Natural killer cell treated with Interleukin-12 subunit alpha and Interleukin-12 subunit beta and Interleukin-15 and Interleukin-18, amount 100 ng/mL, for 72 hours (primary cell): Measurements from ENCODE around the gene YWHAE. TPM values are rescaled to one million over a fixed set of nuclear protein-coding genes. Genes with fewer than 3 reads are reported as not detected.
A peak's percentile ranks its signal among the peaks of the same experiment; 100 is the strongest.
"Not testable (repeated sequence)": the region's sequence is repeated elsewhere in the genome, so short reads cannot be mapped to it uniquely, and the experiment has no call there.

ENCODE experiments used
- ATAC-seq, 2 donors: fragments of 150-1000 bp; cut with Tn5 transposase in 1 of 2; sonication (Bioruptor Pico), chemical (Tn5 transposase) in 1 of 2; 2 replicates each; pipeline ENCODE4 v1.10.0; 2021
- DNase-seq: peaks from one replicate; pipeline ENCODE4 v3.0.0; 2022; ENCODE audit warnings: low spot score
- H3K27ac Mint-ChIP-seq, 2 donors: 1 replicate in 1 of 2; 2 replicates in 1 of 2; pipeline ENCODE4 v1.8.0; 2022; ENCODE audit warnings: mixed read lengths in 2 of 2, mild to moderate bottlenecking in 1 of 2, moderate library complexity in 1 of 2
- H3K27me3 Mint-ChIP-seq, 2 donors: 1 replicate in 1 of 2; 2 replicates in 1 of 2; pipeline ENCODE4 v1.8.0; 2022; ENCODE audit warnings: mixed read lengths in 2 of 2
- H3K36me3 Mint-ChIP-seq: one replicate; pipeline ENCODE4 v1.8.0; 2022; ENCODE audit warnings: mixed read lengths
- H3K4me1 Mint-ChIP-seq, 2 donors: 1 replicate in 1 of 2; 2 replicates in 1 of 2; pipeline ENCODE4 v1.8.0; 2022; ENCODE audit warnings: low read depth in 2 of 2, mixed read lengths in 2 of 2, mild to moderate bottlenecking in 1 of 2
- H3K4me3 Mint-ChIP-seq: one replicate; pipeline ENCODE4 v1.8.0; 2022; ENCODE audit warnings: mixed read lengths
- H3K9me3 Mint-ChIP-seq: 2 replicates; pipeline ENCODE4 v1.8.0; 2022; ENCODE audit warnings: mixed read lengths
- total RNA-seq, 2 donors: library from RNA; stranded (reverse); gene quantifications; one replicate each; pipeline ENCODE4 v1.2.3, GENCODE V29; 2022

YWHAE gene
- total RNA-seq, 2 donors from 2014 or later = 365 to 407 TPM

DNA sequence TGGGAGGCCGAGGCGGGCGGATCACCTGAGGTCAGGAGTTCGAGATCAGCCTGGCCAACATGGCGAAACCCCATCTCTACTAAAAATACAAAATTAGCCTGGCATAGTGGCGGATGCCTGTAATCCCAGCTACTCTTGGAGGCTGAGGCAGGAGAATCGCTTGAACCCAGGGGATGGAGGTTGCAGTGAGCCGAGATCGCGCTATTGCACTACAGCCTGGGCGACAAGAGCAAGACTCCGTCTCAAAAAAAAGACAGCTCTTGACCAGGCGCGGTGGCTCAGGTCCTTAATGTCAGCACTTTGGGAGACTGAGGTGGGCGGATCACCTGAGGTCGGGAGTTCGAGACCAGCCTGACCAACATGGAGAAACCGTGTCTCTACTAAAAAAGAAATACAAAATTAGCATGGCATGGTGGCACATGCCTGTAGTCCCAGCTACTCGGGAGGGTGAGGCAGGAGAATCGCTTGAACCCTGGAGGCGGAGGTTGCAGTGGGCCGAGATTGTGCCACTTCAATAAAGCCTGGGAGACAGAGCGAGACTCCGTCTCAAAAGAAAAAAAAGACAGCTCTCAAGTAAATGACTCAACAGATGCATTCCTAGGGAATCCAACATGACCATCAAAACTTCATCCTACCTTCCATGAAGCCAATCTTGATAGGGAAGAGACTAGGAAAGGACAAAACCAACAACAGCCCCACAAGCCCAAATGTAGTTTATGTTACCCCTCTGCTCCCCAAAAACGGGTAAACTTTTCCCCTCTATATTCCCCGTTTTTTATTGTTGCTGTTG, 4.0 kb downstream of the YWHAE start:
- H3K27ac Mint-ChIP-seq = peak overlapping the region in 1 of 2 donors; percentile 99
- peaks cover 37 to 39% of the 10 kb centered on the region in 2 donors for H3K4me1 Mint-ChIP-seq
- not testable (repeated sequence) for ATAC-seq, DNase-seq, H3K9me3 Mint-ChIP-seq, H3K27me3 Mint-ChIP-seq
- peaks cover 15% of the 10 kb centered on the region for H3K36me3 Mint-ChIP-seq
- peak overlapping the region; percentile 100 for H3K4me3 Mint-ChIP-seq

DNA sequence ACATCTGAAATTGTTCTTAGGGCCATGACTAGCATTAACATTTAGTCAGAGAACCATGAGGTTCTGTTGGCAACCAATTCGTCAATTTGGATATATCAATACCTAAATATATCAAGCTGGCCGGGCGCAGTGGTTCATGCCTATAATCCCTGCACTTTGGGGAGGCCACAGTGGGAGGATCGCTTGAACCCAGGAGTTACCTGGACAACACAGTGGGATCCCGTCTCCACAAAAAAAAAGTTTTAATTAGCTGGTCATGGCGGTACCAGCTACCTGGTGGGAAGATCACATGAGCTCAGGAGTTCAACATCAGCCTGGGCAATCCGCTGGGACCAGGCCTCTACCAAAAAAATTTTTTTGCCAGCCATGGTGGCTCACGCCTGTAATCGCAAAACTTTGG, 8.4 kb downstream of the YWHAE start:
- Mint-ChIP-seq H3K4me3 (no peak overlapping the region), H3K9me3 (no peaks in the 10 kb centered on the region), H3K27me3 (no peaks in the 10 kb centered on the region), H3K36me3 (no peaks in the 10 kb centered on the region), H3K4me1 (peaks cover 37 to 38% of the 10 kb centered on the region in 2 donors), H3K27ac (peak overlapping the region; percentile 61 to 89)
- DNase-seq = no peak
- no peak for ATAC-seq

DNA sequence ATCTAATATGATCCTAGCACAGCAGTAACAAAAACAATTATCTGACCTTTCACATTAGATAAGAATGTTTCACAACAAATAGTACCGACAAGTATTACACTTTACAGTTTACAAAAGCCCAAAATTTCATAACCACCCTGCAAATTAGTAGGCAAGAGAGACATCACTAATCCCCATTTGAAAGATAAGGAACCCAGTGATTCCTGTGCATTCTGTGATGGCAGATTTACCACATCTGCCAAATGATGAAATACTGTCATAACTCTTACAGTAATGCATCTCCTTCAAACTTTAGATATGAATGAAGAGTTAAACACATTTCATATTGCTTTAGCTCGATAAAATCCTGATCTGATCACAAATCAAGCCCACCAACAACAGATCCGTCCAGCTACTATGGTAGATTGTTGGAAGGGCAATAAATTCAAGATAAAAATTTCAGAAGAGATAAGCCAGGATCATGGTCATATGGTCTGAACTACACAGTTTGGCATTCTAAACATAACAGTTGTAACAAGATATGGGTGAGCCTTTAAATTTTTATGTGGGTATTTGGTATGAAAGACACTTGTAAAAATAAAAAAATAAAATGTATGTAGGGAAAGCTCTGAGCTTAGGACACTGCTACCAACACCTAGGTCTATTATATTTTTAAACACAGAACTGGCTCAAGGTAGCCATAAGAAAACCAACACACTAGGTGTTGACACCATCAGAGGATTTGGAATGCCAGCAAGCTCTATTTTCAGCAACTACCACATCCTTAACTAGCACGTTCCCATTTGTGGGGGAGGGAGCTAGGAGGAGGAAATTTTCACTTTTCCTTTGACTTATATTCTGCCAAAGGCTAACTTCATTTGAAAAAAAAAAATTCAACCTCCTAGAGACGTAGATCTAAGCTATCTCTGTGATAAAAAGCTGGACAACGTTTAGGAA, 9.3 kb downstream of the YWHAE start:
- ATAC-seq = peak; percentile 69 to 84
- no peaks in the 10 kb centered on the region for H3K27me3 Mint-ChIP-seq
- peak overlapping the region; percentile 61 to 89 for H3K27ac Mint-ChIP-seq
- H3K36me3 Mint-ChIP-seq = no peaks in the 10 kb centered on the region
- H3K9me3 Mint-ChIP-seq = no peaks in the 10 kb centered on the region
- DNase-seq = no peak
- H3K4me1 Mint-ChIP-seq = peaks cover 37 to 43% of the 10 kb centered on the region in 2 donors
- H3K4me3 Mint-ChIP-seq = peak overlapping the region; percentile 49

DNA sequence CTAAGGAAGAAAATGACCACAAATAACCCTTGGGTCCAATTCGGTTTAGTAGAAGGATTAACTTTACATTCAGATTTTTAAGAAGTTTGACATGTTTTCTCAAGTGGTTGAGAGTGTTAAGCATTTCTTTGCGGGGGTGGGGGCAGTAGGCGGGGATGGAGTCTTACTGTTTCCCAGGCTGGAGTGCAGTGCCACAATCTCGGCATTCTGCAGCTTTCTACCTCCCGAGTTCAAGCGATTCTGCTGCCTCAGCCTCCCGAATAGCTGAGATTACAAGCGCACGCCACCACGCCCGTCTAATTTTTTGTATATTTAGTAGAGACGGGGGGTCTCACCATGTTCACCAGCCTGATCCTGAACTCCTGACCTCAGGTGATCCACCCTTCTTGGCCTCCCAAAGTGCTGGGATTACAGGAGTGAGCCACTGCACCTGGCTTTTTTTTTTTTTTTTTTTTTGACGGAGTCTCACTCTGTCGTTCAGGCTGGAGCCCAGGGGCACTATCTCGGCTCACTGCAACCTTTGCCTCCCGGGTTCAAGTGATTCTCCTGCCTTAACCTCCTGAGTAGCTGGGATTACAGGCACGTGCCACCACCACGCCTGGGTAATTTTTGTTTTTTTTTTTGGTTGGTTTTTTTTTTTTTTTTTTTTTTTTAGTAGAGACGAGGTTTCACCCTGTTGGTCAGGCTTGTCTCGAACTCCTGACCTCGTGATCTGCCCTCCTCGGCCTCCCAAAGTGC, 12.4 kb downstream of the YWHAE start:
- not testable (repeated sequence) for H3K27me3 Mint-ChIP-seq, H3K36me3 Mint-ChIP-seq, DNase-seq, H3K9me3 Mint-ChIP-seq, ATAC-seq
- Mint-ChIP-seq H3K4me3 (peak overlapping the region; percentile 38), H3K4me1 (peaks cover 36 to 39% of the 10 kb centered on the region in 2 donors), H3K27ac (peak overlapping the region in 1 of 2 donors; percentile 64)

DNA sequence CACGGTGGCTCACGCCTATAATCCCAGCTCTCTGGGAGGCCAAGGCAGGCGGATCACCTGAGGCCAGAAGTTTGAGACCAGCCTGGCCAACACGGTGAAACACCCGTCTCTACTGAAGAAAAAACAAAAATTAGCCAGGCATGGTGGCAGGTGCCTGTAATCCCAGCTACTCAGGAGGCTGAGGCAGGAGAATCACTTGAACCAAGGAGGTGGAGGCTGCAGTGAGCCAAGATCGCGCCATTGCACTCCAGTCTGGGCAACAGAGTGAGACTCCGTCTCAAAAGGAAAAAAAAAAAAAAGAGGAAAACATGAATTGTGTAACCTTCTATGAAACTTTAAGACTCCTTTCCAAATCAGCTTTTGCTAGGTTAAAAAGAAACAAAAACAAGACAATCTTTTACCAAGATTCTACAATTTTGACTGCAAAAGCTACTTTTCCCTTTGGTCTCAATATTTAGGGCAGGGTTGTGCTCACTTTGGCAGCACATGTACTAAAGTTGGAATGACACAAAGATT, 13.3 kb downstream of the YWHAE start:
- Mint-ChIP-seq H3K4me1 (peaks cover 30 to 34% of the 10 kb centered on the region in 2 donors), H3K4me3 (peak overlapping the region; percentile 38), H3K27ac (peak overlapping the region; percentile 53 to 64)
- DNase-seq, H3K9me3 Mint-ChIP-seq, H3K36me3 Mint-ChIP-seq, ATAC-seq, H3K27me3 Mint-ChIP-seq: not testable (repeated sequence)

DNA sequence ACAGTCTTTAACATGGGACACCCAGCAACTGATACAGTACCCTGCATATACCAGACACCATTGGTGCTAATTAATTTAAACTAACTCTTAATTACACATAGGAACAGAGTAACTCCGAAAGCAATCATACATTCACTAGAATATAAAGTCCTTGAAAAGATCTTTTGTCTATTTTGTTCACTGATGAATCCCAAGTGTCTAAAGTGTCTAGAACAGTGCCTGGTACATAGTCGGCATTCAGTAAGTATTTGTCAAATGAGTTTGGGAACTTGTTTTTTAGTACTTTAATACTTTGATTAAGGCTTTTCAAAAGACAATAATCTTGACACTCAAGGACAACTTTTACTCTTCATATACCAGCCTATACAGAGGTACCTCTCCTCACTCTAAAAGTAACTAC, 13.8 kb downstream of the YWHAE start:
- peaks cover 5% of the 10 kb centered on the region for H3K36me3 Mint-ChIP-seq
- ATAC-seq (no peak), DNase-seq (no peak)
- H3K4me3 Mint-ChIP-seq = no peak overlapping the region
- no peaks in the 10 kb centered on the region for H3K9me3 Mint-ChIP-seq
- H3K27me3 Mint-ChIP-seq = no peaks in the 10 kb centered on the region
- peak overlapping the region in 1 of 2 donors; percentile 64 for H3K27ac Mint-ChIP-seq
- H3K4me1 Mint-ChIP-seq = peaks cover 35 to 39% of the 10 kb centered on the region in 2 donors

DNA sequence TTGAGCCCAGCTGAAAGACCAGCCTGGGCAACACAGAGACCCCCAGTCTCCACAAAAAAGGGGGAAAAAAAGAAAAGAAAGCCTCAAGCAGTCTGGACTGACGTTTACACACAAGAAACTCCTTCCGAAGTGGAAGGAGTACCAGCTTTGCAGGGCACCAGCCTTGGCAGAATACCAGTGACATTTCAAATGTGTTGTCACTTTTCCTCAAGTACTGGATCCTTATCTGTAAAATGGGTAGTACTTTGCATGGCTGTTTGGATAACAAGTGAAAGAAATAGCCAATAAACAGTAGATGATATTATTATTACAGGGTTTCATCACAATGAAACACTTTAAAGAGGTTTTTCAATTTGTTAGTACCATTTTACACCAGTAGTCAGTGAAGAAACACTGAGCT, 14.2 kb downstream of the YWHAE start:
- H3K27me3 Mint-ChIP-seq = no peaks in the 10 kb centered on the region
- peaks cover 36 to 40% of the 10 kb centered on the region in 2 donors for H3K4me1 Mint-ChIP-seq
- no peak overlapping the region for H3K27ac Mint-ChIP-seq
- ATAC-seq = no peak
- H3K4me3 Mint-ChIP-seq = no peak overlapping the region
- no peak for DNase-seq
- H3K9me3 Mint-ChIP-seq = no peaks in the 10 kb centered on the region
- H3K36me3 Mint-ChIP-seq = peaks cover 5% of the 10 kb centered on the region

DNA sequence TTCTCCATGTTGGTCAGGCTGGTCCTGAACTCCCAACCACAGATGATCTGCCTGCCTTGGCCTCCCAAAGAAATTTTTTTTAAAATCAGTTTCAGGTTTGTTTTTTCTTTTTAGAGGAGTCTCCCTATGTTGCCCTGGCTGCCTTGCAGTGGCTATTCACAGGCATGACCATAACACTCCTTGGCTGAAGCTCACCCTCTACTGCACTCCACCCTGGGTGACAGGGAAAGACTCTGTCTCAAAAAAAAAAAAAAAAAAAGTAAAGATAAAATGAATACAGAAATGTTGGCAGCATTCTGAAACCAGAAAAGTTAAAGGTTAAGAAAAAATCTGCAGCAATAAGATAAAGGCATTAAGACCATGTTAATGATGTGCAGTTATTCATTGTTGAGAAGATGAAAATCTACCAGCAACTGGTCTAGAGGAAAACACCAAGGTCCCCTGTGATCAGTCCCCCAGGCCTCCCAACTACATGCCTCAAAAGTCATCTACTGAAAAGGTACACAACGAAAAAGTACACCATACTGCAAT, 15.1 kb downstream of the YWHAE start:
- Mint-ChIP-seq H3K4me1 (peaks cover 37 to 41% of the 10 kb centered on the region in 2 donors), H3K9me3 (no peaks in the 10 kb centered on the region), H3K36me3 (peaks cover 5% of the 10 kb centered on the region), H3K27me3 (no peaks in the 10 kb centered on the region), H3K27ac (no peak overlapping the region), H3K4me3 (no peak overlapping the region)
- no peak for ATAC-seq
- DNase-seq = no peak

DNA sequence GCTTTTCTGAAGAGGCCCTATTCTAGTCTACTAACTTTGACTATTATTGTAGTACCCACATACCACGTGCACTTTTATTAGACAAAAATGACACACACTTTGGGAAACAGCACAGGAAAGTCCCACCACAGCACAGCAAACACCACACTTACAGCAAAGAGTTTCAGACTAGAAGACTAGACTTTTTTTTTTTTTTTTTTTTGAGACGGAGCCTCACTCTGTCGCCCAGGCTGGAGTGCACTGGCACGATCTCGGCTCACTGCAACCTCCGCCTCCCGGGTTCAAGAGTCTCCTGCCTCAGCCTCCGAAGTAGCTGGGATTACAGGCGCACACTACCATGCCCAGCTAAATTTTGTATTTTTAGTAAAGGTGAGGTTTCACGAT, 20.1 kb downstream of the YWHAE start:
- Mint-ChIP-seq H3K27me3 (no peaks in the 10 kb centered on the region), H3K27ac (peak overlapping the region; percentile 21 to 26), H3K4me3 (peak overlapping the region; percentile 66), H3K4me1 (peaks cover 52 to 65% of the 10 kb centered on the region in 2 donors), H3K36me3 (peaks cover 5% of the 10 kb centered on the region), H3K9me3 (no peaks in the 10 kb centered on the region)
- peak; percentile 69 to 76 for ATAC-seq
- DNase-seq = no peak

DNA sequence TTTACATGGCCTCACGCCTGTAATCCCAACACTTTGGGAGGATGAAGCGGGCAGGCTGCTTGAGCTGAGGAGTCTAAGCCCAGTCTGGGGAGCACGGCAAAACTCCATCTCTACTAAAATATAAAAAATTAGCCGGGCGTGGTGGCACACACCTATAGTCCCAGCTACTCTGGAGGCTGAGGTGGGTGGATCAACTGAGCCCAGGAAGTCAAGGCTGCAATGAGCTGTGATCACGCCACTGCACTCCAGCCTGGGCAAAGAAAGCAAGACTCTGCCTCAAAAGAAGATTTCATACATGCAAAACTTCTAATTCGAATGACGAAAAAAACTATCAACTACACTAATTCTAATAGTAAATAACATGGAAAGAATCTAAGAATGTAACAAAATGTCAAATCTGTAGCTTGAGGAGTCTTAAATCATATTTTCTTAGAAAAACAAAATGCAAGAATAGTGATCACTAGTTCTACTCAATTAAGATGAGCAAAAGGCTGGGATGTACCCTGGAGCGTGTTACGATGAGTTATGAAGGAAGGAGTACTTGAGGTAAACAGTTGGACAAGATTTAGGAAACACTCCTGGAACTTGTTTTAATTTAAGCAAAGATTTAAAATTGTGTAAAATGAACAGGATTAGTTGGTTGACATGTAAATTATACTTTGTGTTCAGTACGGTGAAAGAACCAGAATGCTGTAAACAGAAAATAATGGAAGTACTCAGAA, 20.7 kb downstream of the YWHAE start:
- H3K4me1 Mint-ChIP-seq = peaks cover 58 to 70% of the 10 kb centered on the region in 2 donors
- H3K27ac Mint-ChIP-seq = peak overlapping the region; percentile 21 to 26
- peaks cover 5% of the 10 kb centered on the region for H3K36me3 Mint-ChIP-seq
- DNase-seq (no peak), ATAC-seq (no peak)
- H3K27me3 Mint-ChIP-seq = no peaks in the 10 kb centered on the region
- no peaks in the 10 kb centered on the region for H3K9me3 Mint-ChIP-seq
- peak overlapping the region; percentile 66 for H3K4me3 Mint-ChIP-seq

DNA sequence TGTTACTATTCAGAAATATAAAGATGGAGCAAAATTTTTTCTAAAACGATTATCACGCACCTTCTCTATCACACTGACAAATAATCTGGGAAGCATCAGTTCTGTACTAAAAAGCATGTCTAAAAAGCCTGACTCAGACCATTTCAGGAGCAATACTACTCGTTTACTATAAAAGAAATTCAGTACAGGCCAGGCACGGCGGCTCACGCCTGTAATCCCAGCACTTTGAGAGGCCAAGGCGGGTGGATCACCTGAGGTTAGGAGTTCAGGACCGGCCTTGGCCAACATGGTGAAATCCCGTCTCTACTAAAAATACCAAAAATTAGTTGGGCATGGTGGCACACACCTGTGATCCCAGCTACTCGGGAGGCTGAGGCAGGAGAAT, 21.6 kb downstream of the YWHAE start:
- Mint-ChIP-seq H3K27ac (peak overlapping the region; percentile 21 to 26), H3K4me1 (peaks cover 62 to 72% of the 10 kb centered on the region in 2 donors)
- not testable (repeated sequence) for ATAC-seq, H3K27me3 Mint-ChIP-seq, H3K4me3 Mint-ChIP-seq, H3K9me3 Mint-ChIP-seq, H3K36me3 Mint-ChIP-seq, DNase-seq

DNA sequence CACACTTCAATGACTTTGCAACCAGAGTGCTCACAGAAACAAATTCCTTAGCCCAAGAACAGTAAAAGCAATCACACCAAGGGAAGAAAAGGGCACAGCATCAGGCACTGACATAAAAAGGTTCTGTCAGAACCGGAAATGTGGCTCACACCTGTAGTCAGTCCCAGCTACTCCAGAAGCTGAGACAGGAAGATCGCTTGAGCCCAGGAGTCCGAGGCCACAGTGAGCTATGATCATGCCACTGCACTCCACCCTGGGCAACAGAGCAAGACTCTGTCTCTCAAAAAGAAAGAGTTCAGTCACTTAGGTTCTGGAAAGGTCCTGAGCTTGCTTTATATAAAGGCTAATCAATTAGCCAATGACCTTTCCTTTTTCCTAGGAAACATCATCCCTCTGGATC, 22.7 kb downstream of the YWHAE start:
- no peaks in the 10 kb centered on the region for H3K27me3 Mint-ChIP-seq
- H3K9me3 Mint-ChIP-seq = no peaks in the 10 kb centered on the region
- ATAC-seq (no peak), DNase-seq (no peak)
- peak overlapping the region; percentile 26 to 47 for H3K27ac Mint-ChIP-seq
- peaks cover 66 to 75% of the 10 kb centered on the region in 2 donors for H3K4me1 Mint-ChIP-seq
- peak overlapping the region; percentile 43 for H3K4me3 Mint-ChIP-seq
- peaks cover 5% of the 10 kb centered on the region for H3K36me3 Mint-ChIP-seq
